HL-60 (cell line): ENCODE data around the gene TVP23A.

Experiments used
- POLR2AphosphoS5 ChIP-seq: IDR thresholded peaks from 2 replicates; pipeline ENCODE4 v1.6.1; 2012; ENCODE audit warnings: low read depth
- TF ChIP-seq, protein P1 (sequence below): IDR thresholded peaks from one replicate; pipeline ENCODE4 v1.5.1; 2011; ENCODE audit warnings: low read length, control low read depth, inconsistent platforms; ENCODE audit not compliant: insufficient read depth

DNA sequence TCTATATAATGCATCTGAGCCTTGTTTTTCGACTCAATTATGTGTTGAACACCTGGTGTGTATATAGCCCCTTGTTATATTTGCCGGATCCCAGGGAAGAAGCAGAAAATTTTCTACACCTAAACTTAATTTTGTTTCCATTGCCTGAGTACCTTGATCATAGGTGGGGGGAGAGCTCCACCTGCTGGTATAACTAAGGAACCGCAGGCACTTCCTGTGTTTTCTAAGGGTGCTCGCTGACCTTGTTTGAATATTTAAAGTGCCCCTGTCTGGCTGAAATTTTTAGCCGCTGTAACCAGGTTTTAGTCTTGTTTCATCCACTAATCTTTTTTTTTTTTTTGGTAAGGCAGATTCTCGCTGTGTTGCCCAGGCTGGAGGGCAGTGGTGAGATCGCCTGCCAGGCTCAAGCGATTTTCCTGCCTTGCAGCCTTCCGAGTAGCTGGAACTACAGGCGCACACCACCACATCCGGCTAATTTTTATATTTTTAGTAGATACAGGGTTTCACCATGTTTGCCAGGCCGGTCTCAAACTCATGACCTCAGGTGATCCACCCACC lies 81.4 kb downstream of the TVP23A start:
- TF ChIP-seq, protein P1, sequence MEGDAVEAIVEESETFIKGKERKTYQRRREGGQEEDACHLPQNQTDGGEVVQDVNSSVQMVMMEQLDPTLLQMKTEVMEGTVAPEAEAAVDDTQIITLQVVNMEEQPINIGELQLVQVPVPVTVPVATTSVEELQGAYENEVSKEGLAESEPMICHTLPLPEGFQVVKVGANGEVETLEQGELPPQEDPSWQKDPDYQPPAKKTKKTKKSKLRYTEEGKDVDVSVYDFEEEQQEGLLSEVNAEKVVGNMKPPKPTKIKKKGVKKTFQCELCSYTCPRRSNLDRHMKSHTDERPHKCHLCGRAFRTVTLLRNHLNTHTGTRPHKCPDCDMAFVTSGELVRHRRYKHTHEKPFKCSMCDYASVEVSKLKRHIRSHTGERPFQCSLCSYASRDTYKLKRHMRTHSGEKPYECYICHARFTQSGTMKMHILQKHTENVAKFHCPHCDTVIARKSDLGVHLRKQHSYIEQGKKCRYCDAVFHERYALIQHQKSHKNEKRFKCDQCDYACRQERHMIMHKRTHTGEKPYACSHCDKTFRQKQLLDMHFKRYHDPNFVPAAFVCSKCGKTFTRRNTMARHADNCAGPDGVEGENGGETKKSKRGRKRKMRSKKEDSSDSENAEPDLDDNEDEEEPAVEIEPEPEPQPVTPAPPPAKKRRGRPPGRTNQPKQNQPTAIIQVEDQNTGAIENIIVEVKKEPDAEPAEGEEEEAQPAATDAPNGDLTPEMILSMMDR, result peak; percentile 59
- no peak for TF ChIP-seq POLR2AphosphoS5
